HG03439 (cell line): ENCODE results near the gene ARAP1.
A peak's percentile ranks its signal among the peaks of the same experiment; 100 is the strongest.
"Not testable (repeated sequence)": the region's sequence is repeated elsewhere in the genome, so short reads cannot be mapped to it uniquely, and the experiment has no call there.

Experiments
- ATAC-seq: cut with Tn5 transposase; IDR thresholded peaks from one replicate; pipeline ENCODE4 v1.9.1; 2021; ENCODE audit warnings: mild to moderate bottlenecking, moderate library complexity; ENCODE audit not compliant: unreplicated experiment

The ARAP1 gene

DNA sequence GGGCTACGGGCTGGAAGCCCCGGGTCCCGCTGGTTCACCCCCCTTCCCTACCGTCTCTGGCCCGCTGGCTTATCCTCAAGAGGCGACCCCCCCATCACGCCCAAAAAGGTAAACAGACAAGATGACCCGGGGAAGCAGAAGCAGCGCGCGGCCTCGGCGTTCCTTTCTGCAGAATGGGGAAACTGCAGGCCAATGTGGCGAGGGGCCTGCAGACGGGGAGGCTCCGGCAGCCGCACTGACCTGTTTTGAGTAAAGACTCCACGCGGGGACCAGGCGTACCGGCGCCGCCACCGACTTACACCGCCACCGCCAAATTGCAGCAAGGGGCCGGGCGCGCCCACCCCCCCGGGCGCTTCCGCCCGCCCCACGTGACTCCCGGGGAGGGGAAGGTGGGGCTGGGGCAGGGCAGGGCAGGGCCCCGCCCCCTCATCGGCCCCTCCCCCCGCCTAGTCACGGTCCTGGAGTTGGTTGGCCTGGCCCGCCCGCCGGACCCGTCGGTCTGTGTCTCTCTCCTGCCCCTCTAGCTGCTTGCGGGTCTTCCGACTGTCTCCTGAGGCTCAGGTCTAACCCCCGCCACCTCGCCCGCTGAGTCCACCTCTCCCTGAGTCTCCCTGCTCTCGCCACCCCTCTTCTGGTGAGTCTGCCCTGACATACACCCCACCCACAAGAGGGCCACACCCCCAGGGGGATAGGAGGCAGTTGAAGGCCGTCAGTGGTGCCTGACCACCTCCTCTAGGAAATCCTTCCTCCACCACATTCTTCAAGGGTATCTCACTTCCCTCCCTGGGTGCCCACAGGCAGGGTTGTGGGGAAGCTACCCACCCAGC, at the start of gene ARAP1:
Gene ARAP1 (minus strand): TSS at position 321 of the 827 bp plus-strand sequence. CDS start 25,280 bp downstream, outside the sequence.
- ATAC-seq: peak; percentile 47

DNA sequence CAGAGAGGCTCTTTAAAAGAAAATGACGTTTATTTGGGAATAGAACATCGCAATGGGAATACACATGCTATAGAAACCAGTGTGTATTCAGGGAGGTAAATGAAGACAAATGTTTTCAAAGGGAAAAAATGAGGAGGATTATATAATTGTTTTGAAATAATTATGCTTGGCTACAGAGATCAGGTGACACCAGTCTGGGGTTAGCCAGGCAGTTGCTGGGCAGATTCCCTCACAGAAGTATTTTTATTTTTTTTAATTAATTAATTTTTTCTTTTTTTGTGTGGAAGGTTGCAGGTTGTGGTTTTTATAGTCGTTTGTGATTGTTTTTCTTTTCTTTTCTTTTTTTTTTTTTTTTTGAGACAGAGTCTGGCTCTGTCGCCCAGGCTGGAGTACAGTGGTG, 47.2 kb upstream of the ARAP1 start:
- ATAC-seq: no peak

DNA sequence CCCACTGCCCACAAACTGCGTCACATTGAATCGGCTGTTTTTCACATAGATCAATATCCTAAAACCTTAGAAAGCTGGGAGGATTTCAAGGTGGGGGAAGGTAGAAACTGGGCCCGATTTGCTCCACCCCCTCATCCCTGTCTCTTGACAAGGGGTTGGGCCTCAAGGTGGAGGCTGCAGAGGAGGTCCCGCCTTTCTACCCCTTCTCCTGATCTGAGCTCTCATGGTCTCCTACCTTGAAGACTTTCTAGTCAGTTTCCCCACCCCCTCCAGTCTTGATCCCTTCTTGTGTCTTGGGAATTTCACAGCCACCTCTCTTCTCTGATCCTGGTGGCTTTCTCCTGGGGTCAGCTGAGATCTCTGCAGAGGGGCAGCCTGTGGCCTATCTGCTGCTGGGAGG, 46.2 kb upstream of the ARAP1 start:
- no peak for ATAC-seq

DNA sequence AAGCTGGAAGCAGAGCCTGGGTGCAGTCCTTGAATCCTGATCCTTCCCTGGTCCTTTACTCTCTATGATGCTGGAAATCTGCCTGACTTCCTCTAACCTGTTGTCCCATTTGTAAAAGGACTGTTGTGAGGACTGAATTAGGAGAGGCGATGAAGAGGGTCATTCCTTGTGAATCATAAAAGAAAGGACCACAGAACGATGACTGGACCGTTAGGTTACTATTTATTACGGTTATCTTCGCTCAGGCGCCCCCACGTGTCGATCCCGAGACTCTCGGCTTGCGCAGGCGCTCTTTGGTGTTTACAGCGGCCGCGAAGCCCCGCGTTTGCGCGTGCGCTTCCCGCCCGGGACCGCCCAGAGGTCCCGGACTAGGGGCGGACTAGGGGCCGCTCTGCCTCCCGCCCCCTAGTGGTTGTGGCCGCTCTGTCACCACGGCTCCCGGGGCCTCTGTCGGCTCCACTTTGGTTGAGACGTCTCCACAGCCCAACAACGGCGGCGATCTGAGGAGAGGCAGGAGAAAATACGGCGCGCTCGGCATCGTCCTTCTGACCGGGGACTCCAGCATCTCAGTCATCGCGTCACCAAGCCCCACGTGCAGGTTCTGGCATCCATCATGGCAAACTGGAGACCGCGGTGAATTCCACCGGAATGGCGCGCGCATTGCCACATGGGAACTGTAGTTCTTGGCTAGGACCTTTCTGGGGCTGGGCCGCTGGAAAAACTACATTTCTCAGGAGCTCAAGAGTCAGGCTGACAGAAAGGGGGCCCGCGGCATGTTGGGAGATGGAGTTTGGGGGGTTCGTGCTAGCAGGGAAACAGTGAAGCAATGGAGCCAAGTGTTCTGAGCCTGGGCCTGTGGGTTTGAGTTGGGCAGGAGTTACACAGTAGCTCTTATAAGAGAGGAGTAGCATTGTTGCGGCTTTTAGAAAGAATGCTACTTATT, 41.5 kb upstream of the ARAP1 start, which contains the start of gene STARD10:
Gene STARD10 (minus strand): TSS at position 623 of the 943 bp plus-strand sequence. CDS start 12,866 bp downstream, outside the sequence.
- ATAC-seq: peak; percentile 87

DNA sequence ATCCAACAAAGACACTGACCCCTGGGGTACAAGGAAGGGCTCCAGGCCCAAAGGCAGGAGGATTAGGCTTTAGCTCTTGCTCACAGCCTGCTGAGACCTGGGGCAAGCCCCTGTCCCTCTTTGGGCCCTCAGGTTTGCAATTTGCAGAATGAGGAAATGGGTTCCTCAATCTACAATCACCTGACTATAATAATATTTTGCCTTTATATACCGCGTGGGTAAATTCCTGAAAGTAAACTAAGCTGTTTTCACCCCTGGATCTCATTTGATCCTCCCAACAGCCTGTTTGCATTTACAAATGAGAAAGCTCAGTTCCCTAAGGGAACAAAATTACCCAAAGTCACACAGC, 40.8 kb upstream of the ARAP1 start:
- ATAC-seq: no peak

DNA sequence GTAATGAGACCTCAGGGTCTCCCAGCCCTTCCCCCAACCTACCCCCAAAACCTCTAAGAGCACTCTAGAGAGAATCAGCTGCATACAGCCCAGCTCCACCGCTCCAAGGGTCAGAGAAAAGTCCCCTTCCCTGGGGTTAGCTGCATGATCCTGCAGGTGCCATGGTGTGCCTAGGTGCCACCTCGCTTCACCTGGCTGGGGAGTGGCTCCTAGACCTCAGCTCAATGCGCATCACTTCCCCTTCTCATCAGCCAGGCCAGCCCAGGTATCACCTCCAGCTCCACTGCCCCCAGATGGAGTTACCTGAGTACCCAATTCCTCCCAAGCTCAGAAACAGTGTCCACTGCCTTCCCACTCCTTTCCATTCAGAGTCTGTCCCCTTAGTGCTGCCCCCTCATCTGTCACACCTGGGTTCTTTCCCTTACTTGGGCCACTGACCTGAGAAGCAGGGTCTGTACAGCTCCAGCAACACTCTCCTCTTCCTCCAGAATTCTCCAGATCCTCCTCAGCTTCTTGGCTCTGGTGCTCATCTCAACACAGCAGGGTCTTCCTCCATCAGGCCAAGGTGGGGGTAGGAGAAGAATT, 40.3 kb upstream of the ARAP1 start:
- no peak for ATAC-seq

DNA sequence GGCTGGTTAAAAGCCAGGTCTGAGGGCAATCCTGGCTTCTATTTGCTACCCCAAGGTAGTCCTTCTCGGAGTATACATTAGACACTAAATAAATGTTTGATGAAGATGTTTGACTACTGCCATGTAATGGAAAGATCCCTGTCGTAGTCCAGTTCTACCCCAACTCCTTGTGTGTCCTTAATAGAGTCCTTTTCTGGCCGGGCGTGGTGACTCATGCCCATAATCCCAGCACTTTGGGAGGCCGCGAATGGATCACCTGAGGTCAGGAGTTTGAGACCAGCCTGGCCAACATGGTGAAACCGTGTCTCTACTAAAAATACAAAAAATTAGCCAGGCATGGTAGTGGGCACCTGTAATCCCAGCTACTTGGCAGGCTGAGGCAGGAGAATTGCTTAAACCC, 39.0 kb upstream of the ARAP1 start:
- ATAC-seq: not testable (repeated sequence)

DNA sequence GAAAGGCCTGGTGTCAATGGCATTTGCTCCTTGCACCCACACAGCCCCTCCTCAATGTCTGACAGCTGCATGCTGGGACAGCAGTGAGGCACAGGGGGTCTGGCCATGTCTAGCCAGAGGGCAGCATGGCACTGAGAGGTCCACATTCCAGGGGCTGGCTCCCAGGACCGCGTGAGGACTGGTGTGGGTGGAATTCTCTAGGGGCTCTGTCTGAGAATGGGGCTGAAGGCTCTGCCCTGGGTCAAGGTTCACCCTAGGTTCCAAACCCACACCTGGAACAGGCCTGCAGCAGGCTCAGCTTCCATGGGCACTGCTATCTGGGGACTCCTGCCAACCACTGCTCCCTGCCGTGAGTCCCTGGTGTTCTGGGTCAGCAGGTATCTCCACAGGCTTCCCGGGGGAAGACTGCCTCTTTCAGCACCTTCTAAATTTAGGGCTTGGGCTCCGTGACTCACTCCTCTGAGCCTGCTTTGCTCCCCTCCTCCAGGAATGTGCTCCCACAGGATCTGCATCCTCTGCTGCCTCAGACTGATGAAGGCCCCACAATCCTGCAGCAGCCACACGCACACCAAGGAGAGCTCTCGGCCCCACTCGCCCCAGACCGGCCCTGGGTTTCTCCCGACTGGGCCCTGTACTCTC, 37.4 kb upstream of the ARAP1 start:
- ATAC-seq: no peak

DNA sequence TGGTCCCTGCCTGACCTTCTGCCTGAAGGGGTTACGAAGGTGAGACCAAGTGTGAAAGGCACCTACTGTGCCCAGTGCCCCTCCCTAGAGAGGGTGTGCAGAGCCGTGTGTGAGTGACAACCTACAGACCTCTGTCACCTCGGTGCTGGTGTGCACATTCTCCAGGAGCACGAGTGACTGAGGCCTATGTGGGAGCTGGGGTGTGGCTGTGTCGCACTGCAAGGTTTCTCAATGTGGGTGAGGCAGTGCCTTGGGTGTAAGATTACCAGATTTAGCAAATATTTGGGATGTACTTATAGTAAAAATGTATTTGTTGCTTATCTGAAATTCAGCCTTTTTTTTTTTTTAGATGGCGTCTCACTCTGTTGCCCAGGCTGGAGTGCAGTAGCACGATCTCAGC, 36.0 kb upstream of the ARAP1 start:
- no peak for ATAC-seq

DNA sequence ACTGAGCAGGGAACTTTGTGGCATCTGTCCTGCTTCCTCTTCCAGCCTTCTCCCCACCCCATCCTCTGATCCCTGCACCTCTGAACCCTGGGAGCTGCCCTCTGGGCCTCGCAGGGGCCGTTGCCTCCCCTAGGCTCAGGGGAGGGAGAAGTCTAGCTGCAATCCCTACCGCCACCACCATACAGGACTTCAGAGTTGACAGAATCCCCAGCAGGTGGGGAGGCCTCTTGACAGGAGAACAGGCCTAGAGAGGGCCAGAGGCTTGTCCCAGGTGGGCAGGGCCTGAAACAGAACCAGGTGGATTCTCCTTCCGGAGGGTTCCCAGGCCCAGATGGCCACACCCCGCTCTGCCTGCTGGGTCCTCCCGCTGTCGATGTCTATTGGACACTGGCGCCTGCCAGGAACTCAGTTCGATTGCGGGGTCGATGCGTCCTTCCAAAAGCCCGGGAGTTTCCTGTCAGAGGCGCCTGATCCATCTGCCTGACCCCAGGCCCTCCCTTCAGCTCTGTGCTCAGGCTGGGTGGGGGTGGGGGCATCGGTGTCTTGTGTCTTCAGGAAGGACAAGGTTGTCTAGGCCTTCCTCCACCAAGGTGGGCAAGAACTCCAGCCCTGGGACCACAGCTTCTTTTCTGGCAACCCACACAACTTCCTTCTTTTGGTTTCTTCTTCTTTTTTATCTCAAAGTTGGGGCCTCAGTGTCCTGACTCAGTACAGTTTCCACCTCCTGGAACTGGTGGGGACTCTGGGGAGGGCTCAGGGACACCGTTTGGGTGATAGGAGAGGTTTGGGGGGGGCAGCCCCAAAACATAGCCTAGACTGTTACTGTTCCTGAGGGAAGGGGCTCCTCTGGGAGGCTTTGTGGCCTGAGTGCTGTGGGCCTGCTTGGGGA, 35.3 kb upstream of the ARAP1 start:
- no peak for ATAC-seq

DNA sequence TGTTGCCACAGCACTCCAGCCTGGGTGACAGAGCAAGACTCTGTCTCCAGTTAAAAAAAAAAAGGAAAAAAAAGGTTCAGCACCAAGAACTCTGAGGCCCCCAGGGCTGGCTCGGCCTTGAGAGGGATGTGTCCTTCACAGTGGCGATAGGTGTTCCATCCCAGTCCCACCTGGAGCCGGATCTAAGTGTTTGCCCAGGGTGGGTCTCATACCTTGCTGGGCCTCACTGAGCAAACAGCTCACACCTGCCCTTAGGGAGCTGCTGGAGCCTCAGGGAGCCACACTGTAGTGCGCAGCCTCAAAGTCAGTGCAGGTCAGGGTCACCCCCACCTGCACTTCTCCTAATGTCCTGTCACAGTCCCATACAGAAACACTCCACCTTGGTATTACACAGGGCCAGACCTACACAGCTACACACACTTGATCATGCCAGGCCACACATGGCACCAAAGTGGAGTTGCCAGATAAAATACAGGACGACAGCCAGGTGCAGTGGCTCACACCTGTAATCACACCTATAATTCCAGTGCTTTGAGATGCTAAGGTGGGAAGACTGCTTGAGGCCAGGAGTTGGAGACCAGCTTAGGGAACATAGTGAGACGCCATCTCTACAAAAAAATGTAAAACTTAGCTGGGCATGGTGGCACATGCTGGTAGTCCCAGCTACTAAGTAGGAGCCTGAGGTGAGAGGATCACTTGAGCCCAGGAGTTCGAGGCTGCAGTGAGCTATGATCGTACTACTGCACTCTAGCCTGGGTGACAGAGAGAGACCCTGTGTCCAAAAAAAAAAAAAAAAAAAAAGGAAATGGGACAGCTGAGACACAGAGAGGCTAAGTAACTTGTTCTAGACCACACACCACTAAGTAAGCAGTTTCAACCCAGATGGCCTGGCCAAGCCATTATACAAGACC, 34.4 kb upstream of the ARAP1 start:
- no peak for ATAC-seq

DNA sequence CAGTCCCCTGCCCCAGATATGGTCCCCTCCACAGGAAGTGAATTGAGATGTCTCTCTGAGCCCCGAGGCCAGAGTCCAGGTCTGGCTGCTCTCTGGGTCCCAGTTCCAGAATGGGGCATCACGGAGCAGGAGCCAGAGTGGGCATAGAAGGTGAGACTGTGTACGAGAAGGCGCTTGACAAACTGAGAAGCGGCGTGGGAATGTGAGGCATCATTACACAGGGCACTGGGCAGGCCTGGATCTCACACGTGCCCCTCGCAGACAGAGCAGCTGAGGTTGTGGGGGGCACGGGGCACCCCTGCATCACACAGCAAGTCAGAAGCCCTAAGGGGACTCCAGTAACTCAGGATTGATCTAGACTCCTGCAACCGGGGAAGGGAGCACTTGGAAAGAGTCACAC, 32.5 kb upstream of the ARAP1 start:
- no peak for ATAC-seq

DNA sequence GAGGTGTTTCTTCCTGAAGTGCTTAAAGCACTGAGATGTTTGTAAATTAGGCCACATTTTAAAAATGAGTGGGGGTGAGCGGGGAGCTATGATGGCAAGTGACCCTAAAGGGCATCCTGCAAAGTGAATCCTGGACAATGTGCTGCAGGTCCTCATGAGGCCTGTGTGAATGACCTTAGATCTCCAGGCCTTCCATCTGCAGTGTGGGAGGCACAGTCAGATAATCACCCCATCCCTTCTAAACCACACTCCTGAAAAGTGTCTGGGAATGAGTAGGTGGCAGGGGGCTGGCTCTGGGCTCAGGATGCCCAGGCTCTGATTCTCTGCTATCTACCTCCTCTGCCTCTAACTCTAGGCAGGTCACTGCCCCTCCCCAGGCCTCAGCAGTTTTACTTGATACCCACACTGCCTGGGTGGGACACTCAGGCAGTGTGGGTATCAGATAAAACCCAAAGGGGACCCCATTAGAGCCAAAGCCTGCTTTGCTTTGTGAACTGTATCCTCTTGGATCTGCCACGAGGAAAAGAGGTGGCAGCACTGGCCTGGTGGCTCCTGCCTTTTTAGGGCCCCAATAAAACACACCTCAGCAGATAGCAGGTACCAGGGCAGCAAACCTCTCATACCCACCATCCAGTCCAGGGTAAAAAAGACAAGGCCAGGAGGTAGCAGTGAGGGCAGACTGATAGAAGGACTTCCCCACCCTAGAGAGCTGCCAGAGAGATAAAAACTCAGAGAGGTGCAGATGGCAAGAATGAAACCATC, 31.1 kb upstream of the ARAP1 start:
- no peak for ATAC-seq

DNA sequence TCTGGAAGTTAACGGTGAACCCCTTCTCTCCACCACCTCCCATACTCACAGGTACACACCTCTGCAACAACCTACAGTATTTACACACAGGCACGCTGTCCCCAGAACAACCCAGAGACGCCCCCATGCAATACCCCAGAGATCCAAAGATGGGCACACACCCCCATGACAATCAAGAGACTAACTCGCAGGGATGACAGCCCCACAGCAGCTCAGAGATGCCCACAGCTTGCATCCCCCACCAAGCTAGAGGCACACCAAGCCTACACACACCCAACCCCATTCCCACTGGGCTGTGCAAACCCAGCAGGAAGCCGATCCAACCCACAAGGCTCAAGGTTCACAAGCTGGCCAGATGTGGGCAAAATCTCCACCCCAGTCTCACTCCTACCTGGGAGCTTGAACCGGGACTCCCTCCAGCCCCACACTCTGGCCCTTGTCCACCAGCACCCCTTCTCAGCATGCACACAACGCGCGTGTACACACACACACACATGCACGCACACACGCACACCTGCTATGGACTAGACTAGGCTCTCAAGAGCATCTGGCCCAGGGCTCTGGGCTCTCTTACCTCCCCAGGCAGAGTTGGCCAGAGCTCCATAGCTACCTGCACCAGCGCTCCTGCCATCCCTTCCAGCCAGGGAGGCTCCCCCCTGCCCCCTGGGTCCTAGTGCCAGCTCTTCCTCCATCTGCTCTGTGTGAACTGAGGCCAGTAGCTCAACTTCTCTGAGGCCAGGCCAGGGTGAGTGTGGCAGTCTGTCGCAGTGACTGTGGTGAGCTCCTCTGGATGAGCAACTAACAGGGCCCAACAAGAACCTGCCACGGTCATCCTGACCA, 30.1 kb upstream of the ARAP1 start:
- ATAC-seq: no peak

DNA sequence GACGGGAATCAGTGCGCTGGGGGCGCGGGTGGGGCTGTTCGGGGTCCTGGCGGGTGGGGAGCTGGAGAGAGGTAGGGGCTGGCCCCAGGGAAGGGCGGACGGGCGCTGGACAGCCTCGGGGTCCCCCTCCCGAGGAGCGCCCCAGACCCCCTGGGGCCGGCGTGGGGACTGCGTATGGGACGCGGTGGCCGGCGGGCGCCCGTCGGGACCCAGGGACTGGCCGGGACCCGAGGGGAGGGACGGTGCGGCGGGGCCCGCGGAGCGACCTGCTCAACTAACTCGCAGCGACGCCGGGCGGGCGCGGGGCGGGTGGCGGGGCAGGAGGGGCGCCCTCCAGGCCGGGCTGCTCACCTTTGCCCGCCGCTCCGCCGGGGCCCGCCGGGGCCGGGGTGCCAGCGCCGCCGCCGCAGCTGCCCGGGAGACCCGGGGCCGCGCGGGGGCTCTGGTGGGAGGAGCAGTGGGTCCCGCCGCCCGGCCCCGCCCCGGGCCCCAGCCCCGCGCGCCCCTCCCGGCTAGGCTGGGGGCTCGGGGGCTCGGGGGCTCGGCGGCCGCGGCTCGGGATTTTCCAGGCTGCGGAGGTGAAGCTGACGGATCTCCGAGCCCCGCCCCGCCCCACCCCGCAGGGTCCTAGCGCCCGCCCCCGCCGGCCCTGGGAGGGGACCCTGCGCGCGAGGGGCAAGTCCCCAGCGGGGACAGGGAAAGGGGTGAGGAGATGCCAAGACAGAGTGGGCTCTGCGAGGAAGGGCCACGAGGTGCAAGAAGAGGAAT, 29.3 kb upstream of the ARAP1 start:
- ATAC-seq: no peak

DNA sequence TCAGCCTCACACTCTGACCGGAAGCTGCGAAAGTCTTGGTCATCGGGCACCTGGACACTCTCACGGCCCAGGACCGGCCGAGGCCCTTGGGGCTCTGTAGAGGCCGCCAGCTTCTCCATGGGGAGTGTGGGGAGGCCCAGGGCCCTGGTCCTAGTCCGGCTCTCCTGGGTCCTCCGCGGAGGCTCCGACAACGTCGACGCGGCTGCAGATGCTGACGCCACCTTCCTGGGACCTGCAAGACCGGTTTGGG, 28.8 kb upstream of the ARAP1 start:
- no peak for ATAC-seq
